Suppressor macrophage (primary cell): ENCODE measurements around the gene TAOK2.
"Not testable (repeated sequence)": the region's sequence is repeated elsewhere in the genome, so short reads cannot be mapped to it uniquely, and the experiment has no call there.

Experiments
- DNase-seq, 4 experiments: peaks; one replicate each; pipeline ENCODE4 v3.0.0-alpha.2; 2020 to 2022

TAOK2 gene

GRCh38 chr16:30025574-30025973, 51.9 kb downstream of the TAOK2 start:
- no peak for DNase-seq

- no peak for DNase-seq
Measured at GRCh38 chr16:30026449-30026848, 52.8 kb downstream of the TAOK2 start.

- no peak for DNase-seq
Measured at GRCh38 chr16:30027588-30028437, 54.1 kb downstream of the TAOK2 start.

- DNase-seq = peak in 1 of 4 experiments; percentile 42
Measured at GRCh38 chr16:30028438-30029076, 54.9 kb downstream of the TAOK2 start.

- DNase-seq = no peak
Measured at GRCh38 chr16:30030011-30030685, 56.5 kb downstream of the TAOK2 start.

- peak in 1 of 4 experiments; percentile 35 for DNase-seq
Measured at GRCh38 chr16:30030841-30031413, 57.3 kb downstream of the TAOK2 start, which contains the start of gene TLCD3B. TSS of gene TLCD3B (minus strand) at chr16:30031271. CDS start at chr16:30030527, 744 bp downstream.

GRCh38 chr16:30031477-30031918, 57.8 kb downstream of the TAOK2 start:
- no peak for DNase-seq

GRCh38 chr16:30032083-30032819, 58.6 kb downstream of the TAOK2 start:
- peak; percentile 78 to 81 (median 80) for DNase-seq

- DNase-seq = no peak
Measured at GRCh38 chr16:30033270-30033669, 59.6 kb downstream of the TAOK2 start.

GRCh38 chr16:30040221-30040620, 66.6 kb downstream of the TAOK2 start:
- peak; percentile 27 to 69 (median 48) for DNase-seq

GRCh38 chr16:30040690-30041089, 67.0 kb downstream of the TAOK2 start:
- DNase-seq = not testable (repeated sequence)

GRCh38 chr16:30041841-30042240, 68.2 kb downstream of the TAOK2 start:
- peak; percentile 16 to 64 (median 58) for DNase-seq
